T1000 (cell line): ENCODE data around the gene NPY.
"Not testable (repeated sequence)": the region's sequence is repeated elsewhere in the genome, so short reads cannot be mapped to it uniquely, and the experiment has no call there.

ENCODE experiments used
- DNase-seq: peaks from one replicate; lab custom pipeline; 2025; ENCODE audit warnings: mixed read lengths; lab: John Stamatoyannopoulos, UW

The NPY gene

DNA sequence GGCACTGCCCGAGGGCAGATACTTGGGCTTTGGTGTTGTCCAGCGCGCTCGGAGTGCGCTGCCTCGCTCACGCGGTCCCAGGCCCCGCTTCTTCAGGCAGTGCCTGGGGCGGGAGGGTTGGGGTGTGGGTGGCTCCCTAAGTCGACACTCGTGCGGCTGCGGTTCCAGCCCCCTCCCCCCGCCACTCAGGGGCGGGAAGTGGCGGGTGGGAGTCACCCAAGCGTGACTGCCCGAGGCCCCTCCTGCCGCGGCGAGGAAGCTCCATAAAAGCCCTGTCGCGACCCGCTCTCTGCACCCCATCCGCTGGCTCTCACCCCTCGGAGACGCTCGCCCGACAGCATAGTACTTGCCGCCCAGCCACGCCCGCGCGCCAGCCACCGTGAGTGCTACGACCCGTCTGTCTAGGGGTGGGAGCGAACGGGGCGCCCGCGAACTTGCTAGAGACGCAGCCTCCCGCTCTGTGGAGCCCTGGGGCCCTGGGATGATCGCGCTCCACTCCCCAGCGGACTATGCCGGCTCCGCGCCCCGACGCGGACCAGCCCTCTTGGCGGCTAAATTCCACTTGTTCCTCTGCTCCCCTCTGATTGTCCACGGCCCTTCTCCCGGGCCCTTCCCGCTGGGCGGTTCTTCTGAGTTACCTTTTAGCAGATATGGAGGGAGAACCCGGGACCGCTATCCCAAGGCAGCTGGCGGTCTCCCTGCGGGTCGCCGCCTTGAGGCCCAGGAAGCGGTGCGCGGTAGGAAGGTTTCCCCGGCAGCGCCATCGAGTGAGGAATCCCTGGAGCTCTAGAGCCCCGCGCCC lies at the start of gene NPY:
Gene NPY, plus strand, starts transcription at position 294 of the 802 bp plus-strand sequence. CDS start 1,051 bp downstream, outside the sequence.
- no peak for DNase-seq

DNA sequence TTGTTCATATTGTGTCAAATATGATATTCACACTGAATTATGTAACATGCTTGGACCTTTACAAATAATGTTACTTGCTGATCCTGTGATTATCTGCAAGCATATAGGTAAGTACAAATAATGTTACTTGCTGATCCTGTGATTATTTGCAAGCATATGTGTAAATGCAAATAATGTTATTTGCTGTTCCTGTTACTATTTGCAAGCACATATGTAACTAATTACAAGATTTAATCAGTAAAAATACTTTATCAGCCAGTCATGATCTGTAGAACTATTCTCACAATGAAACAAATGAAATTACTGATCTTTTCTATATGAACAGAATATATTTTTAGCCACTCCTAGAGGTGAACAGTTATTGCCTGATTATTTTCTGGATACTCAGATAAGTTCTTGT lies 44.7 kb upstream of the NPY start:
- no peak for DNase-seq

DNA sequence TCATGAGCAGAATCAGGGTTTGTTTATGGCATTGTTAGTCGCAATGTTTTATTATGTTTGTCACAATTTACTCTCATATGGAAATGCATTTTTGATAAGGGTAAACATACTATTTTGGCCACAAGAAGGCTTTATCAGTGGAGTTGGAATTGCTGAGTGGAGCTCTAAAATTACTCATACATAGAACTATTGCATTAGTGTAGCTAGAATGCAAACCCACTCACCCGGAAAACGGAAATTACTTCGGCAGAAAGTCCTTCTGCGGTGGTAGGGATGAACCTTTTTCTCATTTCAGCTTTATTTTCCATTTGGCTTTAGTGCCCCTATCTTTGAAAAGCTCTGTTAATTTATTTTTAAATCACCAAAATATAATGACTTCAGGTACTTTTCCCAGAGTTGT lies 42.8 kb upstream of the NPY start:
- DNase-seq: no peak

DNA sequence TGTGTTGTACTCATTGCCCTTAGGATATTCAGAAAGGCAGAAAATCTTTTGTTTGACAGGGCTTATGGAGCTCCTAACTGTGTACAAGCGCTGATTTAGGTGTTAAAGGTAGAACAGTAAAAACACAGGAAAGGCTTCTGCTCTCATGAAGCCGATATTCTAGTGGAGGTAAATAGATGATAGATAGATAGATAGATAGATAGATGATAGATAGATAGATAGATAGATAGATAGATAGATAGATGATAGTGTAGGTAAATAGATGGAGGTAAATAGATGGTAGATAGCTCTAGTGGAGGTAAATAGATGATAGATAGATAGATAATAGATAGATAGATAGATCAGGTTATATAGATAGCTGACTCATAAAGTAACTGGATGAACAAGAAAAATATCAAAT lies 39.4 kb upstream of the NPY start:
- DNase-seq: no peak

DNA sequence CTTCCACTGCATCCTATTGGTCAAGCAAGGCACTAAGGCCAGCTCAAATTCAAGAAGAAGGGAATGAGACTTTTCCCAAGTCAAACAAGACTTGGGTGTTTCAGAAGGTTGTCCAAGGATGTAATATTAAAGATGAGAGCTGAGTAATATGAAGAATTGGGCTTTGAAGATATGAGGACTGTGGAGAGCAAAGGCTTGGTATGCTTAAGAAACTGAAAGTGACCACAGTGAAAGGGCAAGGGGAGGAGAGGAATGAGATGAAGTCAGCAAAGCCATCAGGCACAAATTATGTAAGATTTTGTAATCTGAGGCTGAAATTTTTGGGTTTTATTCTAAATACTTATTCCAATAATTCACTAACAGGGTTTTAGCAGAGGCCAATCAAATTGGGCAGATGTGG lies 38.6 kb upstream of the NPY start:
- no peak for DNase-seq

DNA sequence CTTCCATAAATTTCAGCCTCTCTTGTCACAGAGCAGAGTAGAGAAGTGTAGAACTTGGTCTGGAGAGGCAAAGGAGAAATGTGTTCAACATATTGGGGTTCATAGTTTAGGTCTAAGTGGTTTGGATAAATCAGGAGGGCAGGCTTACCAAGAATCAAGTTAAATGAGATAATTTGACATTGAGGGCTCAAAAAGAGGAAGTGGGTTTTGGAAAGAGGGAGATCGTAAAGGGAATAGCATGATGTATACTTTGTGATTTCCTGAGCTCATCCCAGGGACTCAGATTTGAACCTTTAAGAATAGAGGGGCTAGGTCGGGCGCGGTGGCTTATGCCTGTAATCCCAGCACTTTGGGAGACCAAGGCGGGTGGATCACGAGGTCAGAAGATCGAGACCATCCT lies 34.7 kb upstream of the NPY start:
- DNase-seq: no peak

DNA sequence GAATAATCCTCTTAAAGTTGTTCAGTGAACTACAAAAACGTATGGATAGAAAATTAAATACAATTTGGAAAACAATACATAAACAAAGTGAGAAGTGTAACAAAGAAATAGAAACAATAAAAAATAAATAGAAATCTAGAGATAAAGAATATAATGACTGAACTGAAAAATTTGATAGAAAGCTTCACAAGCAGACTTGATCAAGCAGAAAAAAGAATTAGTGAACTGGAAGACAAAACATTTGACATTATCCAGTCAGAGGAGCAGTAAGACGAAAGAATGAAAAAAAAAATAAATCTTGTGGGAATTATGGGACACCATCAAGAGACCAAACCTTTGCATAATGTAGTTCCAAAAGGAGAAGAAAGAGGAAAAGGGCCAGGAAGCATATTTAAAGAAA lies 32.4 kb upstream of the NPY start:
- DNase-seq: no peak

DNA sequence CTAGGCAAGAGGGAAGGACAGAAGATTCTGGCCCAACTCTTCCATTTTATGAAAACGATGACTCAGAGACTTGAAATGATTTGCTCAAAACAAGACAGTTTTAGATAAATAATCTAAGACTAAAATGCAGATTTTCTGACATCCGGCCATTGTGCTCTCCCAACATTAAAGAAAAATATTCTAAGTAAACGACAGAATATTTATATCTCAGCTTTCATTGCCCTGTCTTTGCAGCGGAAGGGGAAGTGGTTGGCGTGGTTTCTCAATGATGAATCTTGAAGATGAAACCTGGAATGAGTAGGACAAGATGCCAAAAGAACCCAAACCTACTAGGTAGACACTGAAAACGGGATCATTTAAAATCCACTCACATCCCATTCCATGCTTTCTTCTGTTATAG lies 28.9 kb upstream of the NPY start:
- no peak for DNase-seq

DNA sequence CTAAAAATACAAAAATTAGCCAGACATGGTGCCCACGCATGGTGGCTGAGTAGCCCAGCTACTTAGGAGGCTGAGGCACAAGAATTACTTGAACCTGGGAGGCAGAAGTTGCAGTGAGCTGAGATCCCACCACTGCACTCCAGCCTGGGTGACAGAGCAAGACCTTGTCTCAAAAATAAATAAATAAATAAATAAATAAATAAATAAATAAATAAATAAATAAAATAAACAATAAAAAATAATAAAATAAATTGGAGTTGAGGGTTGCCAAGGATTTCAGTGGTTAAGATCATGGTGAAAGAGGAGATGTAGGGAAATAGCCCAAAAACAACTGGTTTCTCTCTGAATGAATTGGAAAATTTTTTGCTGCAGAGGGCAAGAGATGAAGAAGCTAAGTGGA lies 25.7 kb upstream of the NPY start:
- DNase-seq: not testable (repeated sequence)

DNA sequence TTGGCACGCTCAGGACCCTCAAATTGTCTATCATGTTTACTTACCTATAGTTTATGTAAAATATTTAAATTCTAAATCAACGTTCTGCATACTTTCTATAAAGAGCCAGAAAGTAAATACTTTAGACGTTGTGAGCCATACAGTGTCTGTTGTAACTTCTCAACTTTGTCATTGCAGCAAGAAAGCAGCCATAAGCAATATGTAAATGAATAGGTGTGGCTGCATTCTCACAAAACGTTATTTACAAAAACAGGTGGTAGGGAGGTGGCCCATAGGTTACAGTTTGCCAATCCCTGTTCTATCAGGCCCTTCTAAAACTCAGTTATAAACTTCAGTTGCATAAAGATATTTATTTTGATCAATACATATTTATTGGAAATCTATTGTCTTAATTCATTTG lies 12.1 kb upstream of the NPY start:
- no peak for DNase-seq

DNA sequence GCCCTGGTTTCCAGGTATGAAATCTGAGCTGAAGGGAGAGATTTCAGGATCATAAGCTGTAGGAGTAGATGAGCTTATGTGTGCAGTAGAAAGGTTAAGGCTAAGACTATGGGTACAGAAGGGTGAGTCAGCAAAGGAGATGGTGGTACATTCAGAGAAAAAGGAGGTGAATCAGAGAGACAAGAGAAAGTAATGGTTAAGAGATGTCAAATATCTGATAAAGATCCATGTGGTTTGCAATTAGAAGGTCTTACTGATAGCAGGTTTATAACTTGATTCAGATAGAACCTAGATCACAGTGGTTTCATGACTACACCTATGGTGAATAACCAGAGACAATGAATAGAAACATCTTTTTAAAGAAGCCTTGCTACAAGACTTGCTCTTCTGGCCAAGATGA lies 4.5 kb upstream of the NPY start:
- no peak for DNase-seq

DNA sequence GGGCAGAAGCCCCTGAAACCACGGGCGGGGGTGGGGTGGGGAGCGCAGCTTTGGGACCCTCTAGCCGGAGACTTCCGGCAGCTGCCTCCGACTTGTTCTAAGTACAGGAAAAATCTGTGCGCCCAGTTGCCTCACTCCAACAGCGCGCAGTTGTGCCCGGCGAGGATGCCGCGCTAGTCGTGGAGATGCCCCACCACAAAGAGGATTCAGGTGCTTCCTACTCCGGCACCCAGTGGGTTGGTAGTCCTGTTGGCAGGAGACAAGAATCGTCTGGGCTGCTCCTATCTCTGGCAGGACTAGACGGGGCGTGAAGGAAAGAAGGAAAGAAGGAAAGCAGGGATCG lies 465 bp upstream of the NPY start:
- DNase-seq: no peak

DNA sequence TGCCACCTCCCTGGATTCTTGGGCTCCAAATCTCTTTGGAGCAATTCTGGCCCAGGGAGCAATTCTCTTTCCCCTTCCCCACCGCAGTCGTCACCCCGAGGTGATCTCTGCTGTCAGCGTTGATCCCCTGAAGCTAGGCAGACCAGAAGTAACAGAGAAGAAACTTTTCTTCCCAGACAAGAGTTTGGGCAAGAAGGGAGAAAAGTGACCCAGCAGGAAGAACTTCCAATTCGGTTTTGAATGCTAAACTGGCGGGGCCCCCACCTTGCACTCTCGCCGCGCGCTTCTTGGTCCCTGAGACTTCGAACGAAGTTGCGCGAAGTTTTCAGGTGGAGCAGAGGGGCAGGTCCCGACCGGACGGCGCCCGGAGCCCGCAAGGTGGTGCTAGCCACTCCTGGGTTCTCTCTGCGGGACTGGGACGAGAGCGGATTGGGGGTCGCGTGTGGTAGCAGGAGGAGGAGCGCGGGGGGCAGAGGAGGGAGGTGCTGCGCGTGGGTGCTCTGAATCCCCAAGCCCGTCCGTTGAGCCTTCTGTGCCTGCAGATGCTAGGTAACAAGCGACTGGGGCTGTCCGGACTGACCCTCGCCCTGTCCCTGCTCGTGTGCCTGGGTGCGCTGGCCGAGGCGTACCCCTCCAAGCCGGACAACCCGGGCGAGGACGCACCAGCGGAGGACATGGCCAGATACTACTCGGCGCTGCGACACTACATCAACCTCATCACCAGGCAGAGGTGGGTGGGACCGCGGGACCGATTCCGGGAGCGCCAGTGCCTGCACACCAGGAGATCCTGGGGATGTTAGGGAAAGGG lies 913 bp downstream of the NPY start:
- DNase-seq: no peak

DNA sequence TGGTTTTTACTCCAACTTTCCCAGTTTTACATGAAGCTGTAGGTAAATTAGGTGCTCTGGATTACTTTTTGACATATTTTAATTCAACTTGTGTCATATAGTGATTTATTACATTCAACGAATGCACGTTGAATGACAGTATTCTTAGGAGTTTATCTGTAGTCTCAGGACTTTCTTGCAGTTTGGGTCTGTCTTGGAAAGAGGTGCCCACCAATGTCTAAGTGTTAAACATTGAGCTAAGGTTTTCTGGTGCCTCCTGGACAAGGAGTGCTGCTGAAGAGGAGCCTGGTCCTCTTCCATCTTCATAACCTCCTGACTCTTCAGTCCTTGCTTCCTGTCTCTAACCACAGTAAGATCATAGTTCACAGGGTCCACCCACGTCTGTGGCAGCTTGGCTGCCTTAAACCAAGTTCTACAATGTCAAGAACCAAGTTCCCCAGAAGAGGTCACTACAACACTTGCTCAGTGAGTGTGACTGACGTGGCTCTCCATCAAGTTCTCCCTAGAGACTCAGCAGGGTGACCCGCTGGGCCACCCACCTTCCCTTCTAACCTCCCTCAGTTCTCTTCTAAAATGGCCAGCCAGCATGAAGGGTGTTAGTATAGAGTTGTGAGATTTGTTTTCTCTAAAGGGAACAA lies 6.1 kb downstream of the NPY start:
- no peak for DNase-seq

DNA sequence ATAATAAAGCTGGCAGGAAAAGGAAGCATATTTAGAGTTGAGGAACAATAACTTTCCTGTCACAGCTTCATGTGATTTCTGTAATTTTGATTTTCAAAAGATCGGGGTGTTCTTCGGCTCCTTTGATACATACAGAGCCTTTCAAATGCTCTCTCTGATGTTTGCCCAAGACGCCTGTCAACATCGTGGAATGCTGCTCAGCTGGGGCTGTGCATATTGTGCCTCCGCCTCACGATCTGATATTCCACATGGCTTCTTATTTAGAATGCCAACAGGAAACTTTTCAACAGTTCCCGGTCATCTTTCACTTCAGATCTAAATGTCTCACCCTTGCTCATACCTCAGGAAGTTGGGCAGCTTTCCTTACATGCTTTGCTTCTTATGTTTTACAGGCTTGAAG lies 7.3 kb downstream of the NPY start:
- DNase-seq: no peak

DNA sequence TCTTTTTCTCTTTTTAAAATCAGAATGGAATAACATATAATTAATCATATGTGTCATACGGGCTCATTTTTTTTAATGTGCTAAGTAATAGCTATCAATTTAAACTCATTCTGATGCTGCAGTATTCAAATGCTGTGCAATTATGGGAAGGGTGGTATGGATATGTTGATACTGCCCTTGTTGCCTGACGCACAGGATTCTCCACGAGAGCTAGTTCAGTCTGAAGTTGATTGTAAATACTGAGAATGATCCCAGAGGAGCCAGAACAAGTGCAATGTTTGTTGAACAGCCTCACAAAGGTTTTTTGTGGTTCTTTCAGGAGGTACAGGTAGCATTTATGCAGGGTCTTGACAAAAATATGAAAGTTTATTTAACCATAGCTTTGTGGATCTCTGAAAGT lies 13.4 kb downstream of the NPY start:
- no peak for DNase-seq

DNA sequence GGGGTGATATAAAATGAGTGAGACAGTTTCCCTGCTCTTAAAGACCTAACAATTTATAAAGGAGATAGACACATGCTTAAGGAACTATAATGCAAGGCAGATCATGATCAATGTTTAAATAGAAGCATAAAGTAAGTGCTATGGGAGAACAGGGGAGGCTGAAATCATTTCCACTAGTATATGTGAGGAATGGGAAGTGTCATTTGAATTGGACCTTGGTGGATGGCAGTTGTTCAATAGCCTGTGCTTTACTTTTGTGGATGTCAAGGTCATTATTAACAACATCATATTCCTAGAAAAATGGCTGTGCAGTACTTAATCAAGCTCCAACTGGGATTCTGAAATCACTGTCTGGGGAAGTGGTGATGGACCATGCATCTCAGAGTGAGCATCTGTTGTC lies 14.7 kb downstream of the NPY start:
- no peak for DNase-seq

DNA sequence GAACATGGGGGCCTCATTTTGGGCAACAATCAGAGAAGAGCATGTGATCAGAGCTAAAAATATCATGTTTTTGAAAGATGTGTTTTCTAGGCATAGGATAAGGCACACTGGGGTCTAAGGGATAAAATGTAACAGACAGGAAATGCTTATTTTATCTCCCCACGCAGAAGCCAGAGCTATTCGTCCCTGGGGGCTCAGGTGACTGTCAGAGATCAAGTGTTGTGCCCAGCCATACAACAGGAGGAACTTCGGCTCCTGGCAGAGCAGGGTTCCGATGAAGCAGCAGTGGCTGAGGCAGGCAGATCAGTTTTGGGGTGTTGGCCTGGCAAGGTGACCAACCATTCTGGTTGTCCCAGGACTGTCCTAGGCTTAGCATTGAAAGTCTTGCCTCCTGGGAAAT lies 15.2 kb downstream of the NPY start:
- DNase-seq: no peak

DNA sequence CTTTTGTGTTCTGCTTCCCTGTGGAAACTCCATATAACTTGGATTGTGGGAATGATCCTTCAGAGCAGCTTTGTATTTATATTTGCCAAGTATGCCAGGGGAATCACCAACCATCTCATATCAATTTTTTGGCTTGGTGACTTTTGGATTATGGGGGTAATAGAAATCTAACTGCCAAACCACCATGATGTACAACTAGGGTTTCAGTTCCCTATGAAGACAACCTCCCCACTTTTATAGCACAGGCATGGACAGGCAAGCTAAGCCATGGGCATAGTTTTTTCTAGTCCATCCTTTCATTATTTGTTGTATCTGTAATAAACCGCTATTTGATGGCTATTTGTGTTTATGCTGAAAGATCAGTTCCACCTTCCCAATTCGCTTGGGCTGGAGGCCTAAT lies 17.7 kb downstream of the NPY start:
- DNase-seq: no peak

DNA sequence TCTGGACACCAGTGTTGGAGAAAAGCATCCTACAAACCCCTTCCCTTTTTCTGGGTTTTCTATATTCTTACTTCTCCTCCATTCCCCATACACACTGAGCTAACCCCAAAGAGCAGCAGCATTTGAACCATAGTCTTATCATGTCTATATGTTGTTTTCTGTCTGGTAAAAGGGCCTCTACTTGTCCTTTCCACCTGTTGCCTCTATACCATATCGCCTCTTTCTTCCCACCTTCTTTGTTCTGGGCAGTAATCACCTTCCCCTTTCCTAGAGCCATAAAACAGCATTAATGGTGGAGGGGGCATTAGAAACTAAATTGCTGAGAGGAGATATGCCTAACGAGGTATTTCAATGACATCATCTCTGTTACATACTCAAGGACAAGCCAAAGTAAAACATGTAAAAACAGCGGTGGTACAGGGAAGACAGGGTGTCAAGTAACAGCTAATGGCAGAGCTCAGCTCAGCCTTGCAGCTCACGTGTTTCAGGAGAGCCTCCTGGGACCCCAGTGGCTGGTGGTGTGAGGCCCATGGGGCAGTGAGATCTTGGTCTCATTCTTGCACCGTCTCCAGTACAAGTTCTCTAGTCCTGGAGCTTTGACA lies 20.6 kb downstream of the NPY start:
- no peak for DNase-seq

DNA sequence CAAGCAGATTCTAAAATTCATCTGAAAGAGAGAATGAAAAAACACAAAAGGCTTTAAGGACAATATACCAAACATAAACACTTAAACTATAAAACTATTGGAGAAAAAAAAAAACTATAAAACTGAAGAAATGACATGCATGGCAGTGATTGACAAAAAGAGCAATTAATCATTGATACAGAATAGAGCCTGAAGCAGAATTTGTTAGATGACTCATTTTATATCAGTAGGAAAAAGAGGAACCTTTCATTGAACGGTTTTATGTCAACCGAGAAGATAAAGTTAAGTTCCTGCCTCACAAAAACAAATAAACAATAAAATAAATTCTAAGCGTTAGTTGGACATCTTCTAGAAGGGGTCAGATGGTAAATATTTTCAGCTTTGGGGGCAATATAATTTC lies 23.3 kb downstream of the NPY start:
- DNase-seq: no peak

DNA sequence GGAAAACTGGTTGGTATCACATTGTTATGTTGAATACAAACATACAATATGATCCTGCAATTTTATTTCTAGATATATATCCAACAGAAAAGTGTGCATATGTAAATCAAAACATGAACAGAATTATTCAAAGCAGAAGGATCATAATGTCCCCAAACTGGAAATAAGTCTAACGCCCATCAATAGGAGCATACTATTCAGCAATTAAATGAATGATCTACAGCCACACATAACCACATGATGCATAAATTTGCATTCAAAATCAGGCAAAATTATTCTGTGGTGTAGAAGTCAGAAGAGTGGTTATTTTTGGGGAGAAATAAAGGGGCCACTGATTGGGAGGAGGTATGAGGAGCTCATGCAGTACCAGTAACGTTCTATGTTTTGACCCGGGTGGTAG lies 28.6 kb downstream of the NPY start:
- no peak for DNase-seq

DNA sequence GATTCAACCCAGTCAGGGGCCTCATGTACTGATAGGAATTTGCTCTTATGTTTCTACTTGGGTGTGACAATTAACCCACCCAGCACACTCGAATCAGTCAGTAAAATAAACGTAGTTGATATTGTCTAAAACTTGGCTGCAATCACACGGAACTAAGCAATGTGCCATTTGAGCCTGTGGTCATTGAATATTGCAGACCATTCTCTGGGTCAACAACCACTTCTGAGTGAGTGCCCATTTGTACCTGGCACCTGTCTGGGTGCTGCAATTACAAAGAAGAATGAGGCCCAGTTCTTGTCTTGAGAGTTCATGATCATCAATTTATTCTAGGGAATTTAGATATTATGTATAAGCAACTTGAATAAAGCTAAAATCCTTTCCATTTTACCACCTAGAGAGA lies 29.8 kb downstream of the NPY start:
- DNase-seq: no peak
